ENCODE data around the gene ZIC4.

The ZIC4 gene

GRCh38 chr3:147390589-147391569, 15.5 kb downstream of the ZIC4 start:
- H3K4me3 Mint-ChIP-seq, result no peak overlapping the region
- ATAC-seq (no peak), DNase-seq (ENCODE audit: low spot score in 2 of 2) (no peak)
- peaks cover 7% of the 10 kb centered on the region for H3K9me3 Mint-ChIP-seq
- no peak overlapping the region for H3K27ac Mint-ChIP-seq
- no peaks in the 10 kb centered on the region for H3K4me1 Mint-ChIP-seq
- peaks cover 6% of the 10 kb centered on the region for H3K36me3 Mint-ChIP-seq

- no peak for ATAC-seq
- DNase-seq (ENCODE audit: low spot score in 2 of 2), result no peak
- Mint-ChIP-seq H3K27ac (no peak overlapping the region), H3K9me3 (peaks cover 9% of the 10 kb centered on the region), H3K4me3 (no peak overlapping the region), H3K36me3 (peaks cover 6% of the 10 kb centered on the region), H3K4me1 (no peaks in the 10 kb centered on the region)
Observed at GRCh38 chr3:147389717-147390116, 16.6 kb downstream of the ZIC4 start.

- peaks cover 9% of the 10 kb centered on the region for H3K9me3 Mint-ChIP-seq
- no peak overlapping the region for H3K4me3 Mint-ChIP-seq
- no peak for DNase-seq (ENCODE audit: low spot score in 2 of 2)
- H3K27ac Mint-ChIP-seq, result no peak overlapping the region
- no peak for ATAC-seq
- H3K36me3 Mint-ChIP-seq, result no peaks in the 10 kb centered on the region
- no peaks in the 10 kb centered on the region for H3K4me1 Mint-ChIP-seq
Observed at GRCh38 chr3:147388700-147389580, 17.4 kb downstream of the ZIC4 start.

GRCh38 chr3:147387885-147388699, 18.3 kb downstream of the ZIC4 start:
- no peak overlapping the region for H3K27ac Mint-ChIP-seq

GRCh38 chr3:147387291-147387884, 19.0 kb downstream of the ZIC4 start:
- DNase-seq (ENCODE audit: low spot score in 2 of 2) (no peak), ATAC-seq (no peak)
- no peak overlapping the region for H3K27ac Mint-ChIP-seq
- H3K4me1 Mint-ChIP-seq, result no peaks in the 10 kb centered on the region
- no peak overlapping the region for H3K4me3 Mint-ChIP-seq
- H3K36me3 Mint-ChIP-seq, result no peaks in the 10 kb centered on the region
- H3K9me3 Mint-ChIP-seq, result peaks cover 9% of the 10 kb centered on the region

More at GRCh38 chr3:147387885-147388699, 18.3 kb downstream of the ZIC4 start:
- Mint-ChIP-seq H3K4me1 (no peaks in the 10 kb centered on the region), H3K4me3 (no peak overlapping the region), H3K36me3 (no peaks in the 10 kb centered on the region), H3K9me3 (peaks cover 9% of the 10 kb centered on the region)
- ATAC-seq (no peak), DNase-seq (ENCODE audit: low spot score in 2 of 2) (no peak)

- Mint-ChIP-seq H3K36me3 (no peaks in the 10 kb centered on the region), H3K4me1 (no peaks in the 10 kb centered on the region), H3K27ac (no peak overlapping the region), H3K4me3 (no peak overlapping the region), H3K9me3 (peaks cover 9% of the 10 kb centered on the region)
- ATAC-seq (no peak), DNase-seq (ENCODE audit: low spot score in 2 of 2) (no peak)
Observed at GRCh38 chr3:147385059-147386012, 21.0 kb downstream of the ZIC4 start.

GRCh38 chr3:147384210-147385058, 21.9 kb downstream of the ZIC4 start:
- Mint-ChIP-seq H3K27ac (no peak overlapping the region), H3K9me3 (peaks cover 9% of the 10 kb centered on the region), H3K36me3 (no peaks in the 10 kb centered on the region), H3K4me3 (no peak overlapping the region), H3K4me1 (no peaks in the 10 kb centered on the region)
- no peak for ATAC-seq
- no peak for DNase-seq (ENCODE audit: low spot score in 2 of 2)

- DNase-seq (ENCODE audit: low spot score in 2 of 2), result no peak
- H3K4me1 Mint-ChIP-seq, result no peaks in the 10 kb centered on the region
- no peak overlapping the region for H3K4me3 Mint-ChIP-seq
Observed at GRCh38 chr3:147383617-147384016, 22.7 kb downstream of the ZIC4 start.

GRCh38 chr3:147381596-147381995, 24.7 kb downstream of the ZIC4 start:
- DNase-seq (ENCODE audit: low spot score in 2 of 2), result no peak
- Mint-ChIP-seq H3K4me1 (no peaks in the 10 kb centered on the region), H3K4me3 (no peak overlapping the region), H3K36me3 (no peaks in the 10 kb centered on the region), H3K9me3 (peaks cover 12% of the 10 kb centered on the region), H3K27ac (no peak overlapping the region)
- ATAC-seq, result no peak

More at GRCh38 chr3:147383617-147384016, 22.7 kb downstream of the ZIC4 start:
- Mint-ChIP-seq H3K9me3 (peaks cover 12% of the 10 kb centered on the region), H3K27ac (no peak overlapping the region), H3K36me3 (no peaks in the 10 kb centered on the region)
- ATAC-seq, result no peak

GRCh38 chr3:147380977-147381376, 25.4 kb downstream of the ZIC4 start:
- DNase-seq (ENCODE audit: low spot score in 2 of 2) (no peak), ATAC-seq (no peak)
- Mint-ChIP-seq H3K27ac (no peak overlapping the region), H3K4me3 (no peak overlapping the region), H3K9me3 (peaks cover 9% of the 10 kb centered on the region), H3K36me3 (no peaks in the 10 kb centered on the region), H3K4me1 (no peaks in the 10 kb centered on the region)

GRCh38 chr3:147380387-147380951, 25.9 kb downstream of the ZIC4 start:
- H3K9me3 Mint-ChIP-seq, result peaks cover 5% of the 10 kb centered on the region
- ATAC-seq (no peak), DNase-seq (ENCODE audit: low spot score in 2 of 2) (no peak)
- no peaks in the 10 kb centered on the region for H3K4me1 Mint-ChIP-seq
- no peak overlapping the region for H3K27ac Mint-ChIP-seq
- H3K4me3 Mint-ChIP-seq, result no peak overlapping the region
- no peaks in the 10 kb centered on the region for H3K36me3 Mint-ChIP-seq

- H3K27ac Mint-ChIP-seq, result no peak overlapping the region
- DNase-seq (ENCODE audit: low spot score in 2 of 2), result no peak
- H3K4me1 Mint-ChIP-seq, result no peaks in the 10 kb centered on the region
- peaks cover 5% of the 10 kb centered on the region for H3K9me3 Mint-ChIP-seq
- no peak overlapping the region for H3K4me3 Mint-ChIP-seq
- no peak for ATAC-seq
- no peaks in the 10 kb centered on the region for H3K36me3 Mint-ChIP-seq
Observed at GRCh38 chr3:147379651-147380050, 26.7 kb downstream of the ZIC4 start.
